GM18519 (cell line): ENCODE data around the gene SORCS1.

Experiments
- ATAC-seq: cut with Tn5 transposase; IDR thresholded peaks from one replicate; pipeline ENCODE4 v1.9.1; 2021; ENCODE audit warnings: mild to moderate bottlenecking, moderate library complexity; ENCODE audit not compliant: unreplicated experiment, low FRiP score

SORCS1 gene

DNA sequence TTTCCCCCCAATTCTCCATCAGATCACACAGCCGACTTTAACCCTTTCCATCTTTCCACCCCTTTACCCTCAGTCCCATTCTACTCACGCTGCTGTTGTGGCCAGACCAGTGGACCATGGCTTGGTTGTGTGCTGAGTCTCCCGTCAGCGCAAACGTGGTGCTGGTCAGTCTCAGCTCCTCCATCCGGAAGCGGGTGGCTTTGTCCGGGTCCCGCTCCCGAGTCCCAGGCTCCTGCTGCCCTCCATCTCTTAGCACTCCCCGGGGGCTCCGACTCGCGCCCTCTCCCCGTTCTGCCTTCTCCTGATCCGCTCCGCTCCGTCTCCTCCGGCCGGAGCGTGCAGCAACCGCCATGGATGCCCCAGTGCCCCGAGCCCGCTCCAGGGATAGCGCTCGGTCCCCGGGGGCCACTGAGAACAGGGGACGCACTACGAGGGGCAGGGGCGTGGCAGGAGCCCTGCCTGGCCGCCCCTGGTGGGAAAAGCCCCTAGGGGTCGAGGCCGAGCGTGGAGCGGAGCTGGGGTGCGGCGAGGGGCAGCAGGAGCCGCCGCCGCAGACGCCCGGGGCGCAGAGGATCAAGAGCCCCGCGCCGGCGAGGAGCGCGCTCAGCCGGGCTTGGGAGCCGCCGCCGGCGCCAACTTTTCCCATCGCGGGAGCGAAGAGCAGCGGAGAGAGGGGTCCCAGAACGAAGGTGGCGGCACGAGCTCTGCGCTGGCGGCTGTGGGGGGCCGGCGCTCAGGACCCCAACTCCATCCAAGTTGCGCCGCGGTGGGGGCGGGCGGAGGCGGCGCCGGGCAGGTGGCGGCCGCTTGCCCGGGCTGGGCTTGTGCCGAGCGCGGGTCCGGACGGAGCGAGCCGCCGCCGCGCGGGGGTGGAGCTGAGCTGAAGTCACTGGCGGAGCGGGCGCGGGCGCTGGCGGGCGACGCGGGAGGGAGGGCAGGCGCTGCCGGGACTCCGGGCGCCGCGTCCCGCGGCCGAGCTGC, at the start of gene SORCS1:
SORCS1 (minus strand) TSS at position 826 of the 981 bp plus-strand sequence.
- ATAC-seq: no peak

GRCh38 chr10:107214261-107214660, 49.8 kb upstream of the SORCS1 start:
- no peak for ATAC-seq

DNA sequence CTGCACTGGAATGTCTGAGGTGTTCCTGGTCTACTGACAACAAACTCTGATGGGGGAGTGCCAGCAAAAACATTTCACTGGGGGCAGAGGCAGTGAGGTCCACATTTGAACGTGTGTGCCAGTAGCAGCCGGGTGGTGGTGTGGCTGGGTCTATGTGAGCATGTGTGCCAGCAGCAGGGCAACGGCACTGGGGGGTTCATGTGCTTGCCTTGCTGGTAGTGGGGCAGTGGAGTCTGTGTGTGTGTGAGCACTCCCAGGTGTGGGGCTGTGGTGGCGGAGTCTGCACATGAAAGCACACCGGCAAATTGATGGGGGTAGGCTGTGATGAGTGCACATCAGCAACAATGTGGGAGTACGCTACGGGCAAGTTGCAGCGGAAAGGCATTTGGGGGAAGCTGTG, 49.4 kb upstream of the SORCS1 start:
- ATAC-seq: no peak

- no peak for ATAC-seq
Observed at GRCh38 chr10:107206833-107207232, 42.3 kb upstream of the SORCS1 start.

- no peak for ATAC-seq
Observed at GRCh38 chr10:107169516-107169915, 5.0 kb upstream of the SORCS1 start.

DNA sequence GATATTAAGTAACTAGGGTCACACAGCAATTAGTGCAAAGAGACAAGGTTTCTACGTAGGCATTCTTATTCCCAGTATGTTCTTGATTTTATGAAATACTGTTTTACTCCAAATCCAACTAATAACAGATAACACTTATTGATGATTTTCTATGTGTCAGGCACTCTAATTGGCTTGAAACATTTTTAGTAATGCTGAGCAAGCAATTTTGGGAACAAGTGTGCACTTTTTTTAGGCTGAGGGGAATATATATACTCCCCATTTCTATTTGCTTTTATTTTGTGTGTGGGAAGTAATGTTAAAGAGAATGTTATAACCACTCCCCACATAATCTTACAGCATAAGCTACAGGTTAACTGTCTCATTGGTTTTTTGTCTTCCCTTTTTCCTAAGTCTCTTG, 4.2 kb upstream of the SORCS1 start:
- ATAC-seq: no peak

GRCh38 chr10:107166403-107166802, 1.9 kb upstream of the SORCS1 start:
- ATAC-seq: no peak

DNA sequence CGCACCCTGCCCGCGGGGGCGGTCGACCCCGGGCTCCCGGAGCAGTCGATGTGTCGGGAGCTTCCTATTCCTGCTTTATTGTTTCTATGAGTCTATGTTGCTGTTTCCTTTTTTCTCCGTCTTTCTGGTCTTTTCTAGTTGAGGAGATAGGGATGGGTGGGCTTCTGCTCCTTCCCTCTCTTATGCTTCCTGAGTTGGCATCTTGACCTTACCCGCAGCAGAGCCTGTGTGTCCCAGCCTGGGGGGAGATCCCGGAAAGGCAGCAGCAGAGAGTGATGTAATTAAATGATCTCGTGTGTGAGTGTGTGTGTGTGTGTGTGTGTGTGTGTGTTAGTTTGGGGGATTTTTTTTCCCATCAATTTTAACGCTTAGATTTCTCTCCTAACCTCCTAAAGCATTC, 486 bp upstream of the SORCS1 start:
- no peak for ATAC-seq

- ATAC-seq: no peak
Observed at GRCh38 chr10:107163076-107163855, 1.2 kb downstream of the SORCS1 start.

GRCh38 chr10:107160866-107161265, 3.6 kb downstream of the SORCS1 start:
- ATAC-seq: no peak

- no peak for ATAC-seq
Observed at GRCh38 chr10:107159871-107160270, 4.6 kb downstream of the SORCS1 start.

DNA sequence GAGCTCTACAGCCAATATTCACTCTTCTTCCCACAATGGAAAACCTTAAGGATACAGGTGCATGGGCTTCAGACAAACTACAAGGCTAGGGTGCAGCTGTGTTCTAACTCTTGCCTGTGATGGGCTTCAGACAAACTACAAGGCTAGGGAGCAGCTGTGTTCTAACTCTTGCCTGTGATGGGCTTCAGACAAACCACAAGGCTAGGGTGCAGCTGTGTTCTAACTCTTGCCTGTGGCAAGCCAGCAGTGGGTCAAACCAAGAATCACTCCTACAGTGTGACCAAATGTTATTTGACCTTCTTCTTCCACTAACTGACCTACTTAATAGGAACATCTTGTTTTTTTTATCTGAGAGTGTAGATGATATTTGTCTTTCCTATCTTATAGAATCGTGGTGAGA, 7.4 kb downstream of the SORCS1 start:
- ATAC-seq: no peak

GRCh38 chr10:107152087-107152486, 12.4 kb downstream of the SORCS1 start:
- no peak for ATAC-seq

GRCh38 chr10:107148906-107149305, 15.6 kb downstream of the SORCS1 start:
- no peak for ATAC-seq

DNA sequence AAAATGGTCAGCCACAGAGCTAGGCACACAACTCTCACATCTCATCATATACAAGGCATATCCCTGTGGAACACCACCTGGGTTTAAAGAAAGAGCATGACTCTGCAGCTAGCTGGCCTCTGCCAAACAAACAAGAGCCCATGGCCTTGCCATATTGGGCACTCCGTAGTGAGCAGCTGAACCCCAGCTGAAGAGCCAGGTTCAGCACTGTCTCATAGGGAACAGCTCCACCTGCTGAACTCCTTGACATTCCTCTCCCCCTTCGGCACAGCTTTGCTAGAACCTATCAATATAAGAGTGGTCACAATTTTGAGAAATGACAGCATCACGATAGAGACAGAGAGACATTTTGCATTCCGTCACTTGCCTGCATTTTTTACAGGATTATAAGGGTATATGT, 20.0 kb downstream of the SORCS1 start:
- ATAC-seq: no peak

DNA sequence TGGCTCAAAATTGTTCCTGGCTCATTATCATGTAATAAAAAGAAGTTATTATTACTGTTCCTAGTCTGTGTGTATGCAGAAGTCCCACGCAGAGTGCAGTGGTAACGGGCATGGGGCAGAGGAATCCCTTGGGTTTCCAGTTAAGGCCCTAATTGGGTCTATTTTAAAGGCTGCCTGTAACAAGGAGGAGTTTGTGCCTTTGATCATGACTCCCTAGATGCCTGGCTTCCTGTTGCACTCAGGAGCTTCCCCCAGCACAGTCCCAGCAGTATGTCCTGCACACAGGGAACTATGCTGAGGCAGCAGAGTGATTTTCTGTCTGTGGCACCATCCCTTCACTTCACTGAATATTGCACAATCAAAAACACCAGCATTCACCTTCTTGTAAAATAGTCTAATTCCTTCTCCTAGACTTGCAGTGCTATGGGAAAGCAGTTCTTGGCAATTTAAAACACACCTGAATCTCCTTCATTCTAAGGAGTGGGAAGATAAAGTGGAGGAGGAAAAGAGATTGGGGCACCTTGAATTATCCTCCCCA, 22.9 kb downstream of the SORCS1 start:
- no peak for ATAC-seq

DNA sequence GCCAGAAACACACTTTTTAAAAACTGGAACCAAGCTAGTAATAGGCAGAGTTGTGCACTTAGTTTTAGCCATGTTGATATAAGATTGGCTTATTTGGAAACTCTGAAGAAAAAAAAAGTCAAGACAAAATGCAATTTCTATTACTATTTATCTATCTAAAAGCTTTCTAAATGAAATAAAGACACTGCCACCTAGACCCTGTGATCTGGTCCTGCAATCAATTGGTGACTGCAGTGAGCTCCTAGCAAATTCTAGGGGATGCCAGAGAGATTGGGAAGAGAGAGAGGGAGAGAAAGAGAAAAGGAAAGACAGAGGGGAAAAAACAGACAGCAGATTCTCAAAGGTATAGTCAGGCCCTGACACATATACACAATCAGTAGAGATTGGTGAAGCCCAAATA, 25.3 kb downstream of the SORCS1 start:
- ATAC-seq: no peak

- ATAC-seq: no peak
Observed at GRCh38 chr10:107133656-107134055, 30.9 kb downstream of the SORCS1 start.

- no peak for ATAC-seq
Observed at GRCh38 chr10:107129000-107129399, 35.5 kb downstream of the SORCS1 start.

- no peak for ATAC-seq
Observed at GRCh38 chr10:107126512-107127065, 37.9 kb downstream of the SORCS1 start.

DNA sequence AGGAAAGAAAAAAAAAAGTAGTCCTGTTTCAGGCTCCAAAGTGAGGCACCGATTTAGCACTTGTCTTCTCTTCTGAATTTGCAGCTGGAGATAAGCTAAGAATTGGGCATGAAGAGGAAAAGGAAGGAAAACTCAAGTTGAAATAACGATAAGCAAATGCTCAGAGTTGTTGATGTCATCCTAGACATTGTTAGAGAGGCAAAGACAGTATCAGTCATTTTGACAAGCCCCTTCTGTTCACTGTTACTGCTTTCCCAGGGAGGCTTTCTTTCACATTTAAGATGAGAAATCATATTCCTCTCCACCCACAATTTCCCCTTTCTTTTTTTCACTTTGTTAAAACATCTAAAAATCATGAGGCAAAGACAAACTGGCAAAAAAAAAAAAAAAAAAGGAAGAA, 41.8 kb downstream of the SORCS1 start:
- no peak for ATAC-seq
